Vagina (tissue), 2 donors: ENCODE data around the gene GPR26.

ENCODE experiments used
- CTCF ChIP-seq, 3 experiments: fragments of 450-650 bp in 2 of 3; fragments of 200-600 bp in 1 of 3; sonication (generic) in 1 of 3; IDR thresholded peaks; one replicate each; pipeline ENCODE4 v1.5.1; 2017 to 2019; ENCODE audit warnings: antibody characterized with exemption in 3 of 3, mild to moderate bottlenecking in 2 of 3, moderate library complexity in 2 of 3
- POLR2A ChIP-seq, 2 donors: fragments of 450-650 bp; IDR thresholded peaks; one replicate each; pipeline ENCODE4 v1.6.1; 2017; ENCODE audit warnings: antibody characterized with exemption in 2 of 2, mild to moderate bottlenecking in 2 of 2, moderate library complexity in 2 of 2

DNA sequence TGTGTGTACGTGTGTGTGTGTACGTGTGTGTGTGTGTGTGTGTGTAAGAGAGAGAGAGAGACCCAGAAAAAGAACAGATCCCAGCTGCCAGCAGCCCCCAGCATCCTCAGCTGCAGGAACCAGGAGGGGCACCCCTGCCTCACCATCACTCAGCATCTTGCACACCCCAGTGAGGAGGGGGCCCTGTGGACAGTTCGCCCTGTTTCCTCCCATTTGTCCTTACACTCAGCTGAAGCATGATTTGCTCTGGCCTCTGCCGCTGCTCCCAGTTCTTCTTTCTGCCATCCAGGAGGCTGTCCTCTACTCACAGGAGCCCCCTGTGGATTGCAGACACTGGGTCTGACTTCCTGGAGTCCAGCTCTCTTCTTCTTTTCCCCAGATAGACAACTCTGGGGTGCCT, 9.7 kb downstream of the GPR26 start:
- TF ChIP-seq POLR2A (IDR thresholded peaks at IDR 0.05) (no peak), CTCF (IDR thresholded peaks at IDR 0.05) (no peak)
